ENCODE results near the gene ZNRF4.
"Not testable (repeated sequence)": the region's sequence is repeated elsewhere in the genome, so short reads cannot be mapped to it uniquely, and the experiment has no call there.

DNA sequence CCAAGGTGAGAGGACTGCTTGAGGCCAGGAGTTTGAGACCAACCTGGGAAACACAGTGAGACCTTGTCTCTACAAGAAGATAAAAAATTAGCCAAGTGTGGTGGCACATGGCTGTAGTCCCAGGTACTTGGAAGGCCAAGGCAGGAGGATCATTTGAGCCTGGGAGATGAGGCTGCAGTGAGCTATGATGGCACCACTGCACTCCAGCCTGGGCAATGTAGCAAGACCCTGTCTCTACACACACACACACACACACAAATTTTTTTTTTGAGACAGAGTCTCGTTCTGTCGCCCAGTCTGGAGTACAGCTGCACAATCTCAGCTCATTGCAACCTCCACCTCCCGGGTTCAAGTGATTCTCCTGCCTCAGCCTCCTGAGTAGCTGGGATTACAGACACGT lies 30.4 kb downstream of the ZNRF4 start:
- not testable (repeated sequence) for TF ChIP-seq BCOR (IDR thresholded peaks at IDR 0.05); ARID2 (IDR thresholded peaks at IDR 0.05); ZNF263 (CRISPR knock-in tag; IDR thresholded peaks at IDR 0.05; ENCODE audit: borderline replicate concordance); SP1 (CRISPR knock-in tag; IDR thresholded peaks at IDR 0.05); THAP7 (CRISPR knock-in tag; IDR thresholded peaks at IDR 0.05); ZNF23 (CRISPR knock-in tag; IDR thresholded peaks at IDR 0.05); NR3C1 (CRISPR knock-in tag; IDR thresholded peaks at IDR 0.05); MEIS2 (IDR thresholded peaks at IDR 0.05; ENCODE audit: partially characterized antibody)
